ENCODE results near the gene DYNC1I1.

DYNC1I1 gene

GRCh38 chr7:95793658-95794057 is 21.3 kb downstream of the DYNC1I1 start:
- TF ChIP-seq CTCF (conservative IDR thresholded peaks at IDR 0.05), result no peak
- no peak overlapping the region for H3K27ac ChIP-seq

DNA sequence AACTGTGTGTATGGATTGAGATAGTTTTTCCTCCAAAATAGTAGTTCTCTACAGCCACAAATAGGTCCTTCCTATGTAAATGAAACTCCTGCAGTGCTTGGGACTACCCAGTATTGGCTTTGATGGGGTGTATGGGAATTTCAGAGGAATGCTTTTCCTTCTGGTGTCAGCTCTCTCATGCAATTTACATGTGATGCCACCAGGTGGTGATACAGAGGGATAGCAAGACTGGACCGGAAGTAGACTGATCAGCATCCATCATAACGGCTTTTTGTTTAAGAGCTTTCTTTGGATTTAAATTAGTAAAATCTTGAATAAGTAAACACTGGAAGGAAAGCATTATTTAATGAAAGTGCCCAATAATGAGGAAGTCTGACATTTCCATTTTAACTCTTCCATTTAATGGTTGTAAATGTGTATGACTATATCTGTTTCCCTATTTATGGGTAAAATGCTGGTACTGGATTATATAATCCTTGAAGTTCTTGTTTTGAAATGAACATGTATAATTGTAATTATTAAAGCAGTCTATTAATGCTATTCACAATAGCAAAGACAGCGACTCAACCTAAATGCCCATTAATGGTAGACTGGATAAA is 22.7 kb downstream of the DYNC1I1 start:
- no peak overlapping the region for H3K27ac ChIP-seq
- TF ChIP-seq CTCF (conservative IDR thresholded peaks at IDR 0.05), result peak; percentile 68

GRCh38 chr7:95796617-95797016 is 24.3 kb downstream of the DYNC1I1 start:
- H3K27ac ChIP-seq, result no peak overlapping the region
- no peak for TF ChIP-seq CTCF (conservative IDR thresholded peaks at IDR 0.05)

DNA sequence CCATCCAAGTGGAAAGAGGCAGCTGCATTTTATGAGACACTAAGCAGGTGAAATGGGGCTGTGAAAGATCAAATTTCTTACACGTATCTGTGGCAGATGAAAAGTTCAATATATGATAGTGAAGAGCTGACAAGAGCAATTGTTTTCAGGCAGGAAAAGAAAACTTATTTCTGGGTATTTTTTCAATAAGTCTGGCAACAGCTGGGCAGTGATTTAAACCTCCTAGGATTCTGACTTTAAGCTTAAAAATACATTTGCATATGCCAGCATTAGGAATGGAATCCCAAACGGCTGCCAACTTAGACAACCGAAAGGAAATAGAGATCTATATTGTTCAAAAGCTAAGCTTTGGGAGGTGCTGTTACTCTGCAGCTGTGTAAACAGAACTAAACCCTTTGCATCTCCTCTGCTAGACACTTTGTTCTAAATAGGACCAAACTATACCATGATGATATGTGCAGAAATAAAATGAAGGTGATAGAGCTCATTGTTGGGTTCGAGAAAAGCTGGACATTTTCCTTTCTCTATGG is 26.1 kb downstream of the DYNC1I1 start:
- no peak for TF ChIP-seq CTCF (conservative IDR thresholded peaks at IDR 0.05)
- H3K27ac ChIP-seq, result no peak overlapping the region

GRCh38 chr7:95800787-95801186 is 28.4 kb downstream of the DYNC1I1 start:
- H3K27ac ChIP-seq, result no peak overlapping the region
- TF ChIP-seq CTCF (conservative IDR thresholded peaks at IDR 0.05), result no peak

GRCh38 chr7:95802270-95802669 is 29.9 kb downstream of the DYNC1I1 start:
- TF ChIP-seq CTCF (conservative IDR thresholded peaks at IDR 0.05), result no peak
- H3K27ac ChIP-seq, result no peak overlapping the region

- no peak overlapping the region for H3K27ac ChIP-seq
- no peak for TF ChIP-seq CTCF (conservative IDR thresholded peaks at IDR 0.05)
Measured at GRCh38 chr7:95804052-95804451, 31.7 kb downstream of the DYNC1I1 start.
